HG03097 (cell line): Measurements from ENCODE around the gene HP.
A peak's percentile ranks its signal among the peaks of the same experiment; 100 is the strongest.
"Not testable (repeated sequence)": the region's sequence is repeated elsewhere in the genome, so short reads cannot be mapped to it uniquely, and the experiment has no call there.

Experiments
- ATAC-seq: cut with Tn5 transposase; IDR thresholded peaks from one replicate; pipeline ENCODE4 v1.9.1; 2021; ENCODE audit not compliant: unreplicated experiment, low FRiP score

Gene HP

GRCh38 chr16:72054254-72054847 lies at the start of gene HP:
TSS of gene HP (plus strand) at chr16:72054505. CDS start at chr16:72054653, 148 bp downstream.
- ATAC-seq = not testable (repeated sequence)

GRCh38 chr16:72008065-72008423 lies 46.3 kb upstream of the HP start:
- ATAC-seq = not testable (repeated sequence)

- peak; percentile 99 for ATAC-seq
Measured at GRCh38 chr16:72008424-72009216, 45.7 kb upstream of the HP start, which contains the start of gene DHODH. TSS of gene DHODH (plus strand) at chr16:72008744. CDS start at chr16:72008765, 21 bp downstream.

- ATAC-seq = no peak
Measured at GRCh38 chr16:72009779-72010178, 44.5 kb upstream of the HP start.

DNA sequence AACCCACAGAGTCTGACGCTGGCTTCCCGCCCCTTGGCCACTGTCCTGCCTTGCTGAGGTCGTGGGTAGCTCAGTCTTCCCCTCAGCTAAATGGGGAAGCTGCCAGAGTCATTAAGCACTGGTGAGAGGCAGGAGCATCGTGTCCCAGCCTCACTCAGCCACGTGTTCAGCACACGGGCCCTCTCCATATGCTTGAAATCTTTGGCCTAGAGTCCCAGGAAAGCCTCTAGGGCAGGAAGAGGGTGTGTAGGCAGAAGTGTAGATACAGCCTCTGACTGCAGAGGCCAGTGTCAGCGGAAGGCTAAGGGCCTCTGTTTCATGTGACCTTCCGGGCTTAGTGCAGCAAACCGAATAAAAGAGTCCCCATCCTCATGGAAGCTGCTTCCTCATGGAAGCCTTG lies 41.7 kb upstream of the HP start:
- ATAC-seq = no peak

- no peak for ATAC-seq
Measured at GRCh38 chr16:72013389-72013788, 40.9 kb upstream of the HP start.

DNA sequence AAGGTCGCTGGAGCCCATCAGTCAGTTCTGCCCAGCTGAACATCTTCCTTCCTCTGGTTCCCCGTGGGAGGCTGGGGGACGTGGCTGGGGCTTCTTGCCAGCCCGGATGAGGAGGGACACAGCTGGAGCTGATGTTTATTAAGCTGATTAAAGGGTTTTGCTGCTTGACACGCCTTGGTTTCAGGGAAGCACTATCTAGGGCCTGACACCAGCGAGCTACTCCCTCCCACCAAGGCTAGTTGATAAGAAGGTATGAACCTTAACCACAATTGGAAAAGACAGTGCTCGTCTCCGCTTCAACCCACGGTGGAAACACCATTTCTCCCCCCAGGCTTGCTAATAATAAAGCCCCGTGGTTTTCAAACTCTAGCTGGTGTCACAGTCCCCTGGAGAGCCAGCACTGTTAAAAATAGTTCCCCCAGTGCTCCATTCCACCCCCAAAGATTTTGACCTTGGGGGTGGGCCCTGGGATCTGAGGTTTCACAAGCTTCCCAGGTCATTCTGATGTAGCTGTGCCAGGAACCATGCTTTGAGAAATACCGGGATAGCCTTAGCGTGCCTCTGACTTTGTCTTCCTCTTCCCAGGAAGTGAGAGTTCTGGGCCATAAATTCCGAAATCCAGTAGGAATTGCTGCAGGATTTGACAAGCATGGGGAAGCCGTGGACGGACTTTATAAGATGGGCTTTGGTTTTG lies 40.3 kb upstream of the HP start:
- no peak for ATAC-seq

GRCh38 chr16:72014675-72015074 lies 39.6 kb upstream of the HP start:
- ATAC-seq = no peak

- ATAC-seq = no peak
Measured at GRCh38 chr16:72015124-72015523, 39.2 kb upstream of the HP start.

GRCh38 chr16:72018470-72018869 lies 35.8 kb upstream of the HP start:
- no peak for ATAC-seq

DNA sequence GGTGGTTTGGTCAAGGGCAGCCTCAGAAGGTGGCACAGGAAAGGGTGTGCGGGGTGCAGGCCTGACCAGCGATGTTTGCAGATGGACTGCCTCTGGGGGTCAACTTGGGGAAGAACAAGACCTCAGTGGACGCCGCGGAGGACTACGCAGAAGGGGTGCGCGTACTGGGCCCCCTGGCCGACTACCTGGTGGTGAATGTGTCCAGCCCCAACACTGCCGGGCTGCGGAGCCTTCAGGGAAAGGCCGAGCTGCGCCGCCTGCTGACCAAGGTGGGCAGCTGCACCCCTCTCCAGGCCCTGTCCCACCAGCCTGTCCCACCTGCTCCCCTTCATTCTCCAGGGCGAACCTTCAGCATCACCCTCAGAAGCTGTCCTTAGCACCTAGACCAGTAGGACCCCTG lies 33.3 kb upstream of the HP start:
- ATAC-seq = no peak

GRCh38 chr16:72022127-72022526 lies 32.2 kb upstream of the HP start:
- no peak for ATAC-seq

GRCh38 chr16:72023962-72024361 lies 30.3 kb upstream of the HP start:
- ATAC-seq = no peak

DNA sequence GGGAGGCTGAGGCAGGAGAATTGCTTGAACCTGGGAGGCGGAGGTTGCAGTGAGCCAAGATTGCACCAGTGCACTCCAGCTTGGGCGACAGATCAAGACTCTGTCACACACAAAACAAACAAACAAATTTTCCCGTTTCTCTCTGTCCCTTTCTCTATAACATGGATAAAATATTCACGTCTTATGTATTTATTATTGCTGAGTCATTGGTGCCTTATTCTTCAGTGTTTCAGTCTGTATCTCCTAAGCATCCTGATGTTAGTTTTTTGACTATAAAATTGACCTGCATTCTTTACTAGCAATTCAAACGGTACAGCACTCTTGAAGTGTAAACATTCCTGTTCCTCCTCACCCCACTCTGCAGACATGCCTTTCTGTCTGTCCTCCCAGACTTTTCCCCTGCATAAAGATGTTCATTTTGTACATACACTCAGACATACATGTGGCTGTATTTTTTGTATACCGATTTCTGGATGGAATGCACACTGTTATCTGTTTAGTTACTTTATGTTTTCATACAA lies 29.4 kb upstream of the HP start:
- no peak for ATAC-seq

DNA sequence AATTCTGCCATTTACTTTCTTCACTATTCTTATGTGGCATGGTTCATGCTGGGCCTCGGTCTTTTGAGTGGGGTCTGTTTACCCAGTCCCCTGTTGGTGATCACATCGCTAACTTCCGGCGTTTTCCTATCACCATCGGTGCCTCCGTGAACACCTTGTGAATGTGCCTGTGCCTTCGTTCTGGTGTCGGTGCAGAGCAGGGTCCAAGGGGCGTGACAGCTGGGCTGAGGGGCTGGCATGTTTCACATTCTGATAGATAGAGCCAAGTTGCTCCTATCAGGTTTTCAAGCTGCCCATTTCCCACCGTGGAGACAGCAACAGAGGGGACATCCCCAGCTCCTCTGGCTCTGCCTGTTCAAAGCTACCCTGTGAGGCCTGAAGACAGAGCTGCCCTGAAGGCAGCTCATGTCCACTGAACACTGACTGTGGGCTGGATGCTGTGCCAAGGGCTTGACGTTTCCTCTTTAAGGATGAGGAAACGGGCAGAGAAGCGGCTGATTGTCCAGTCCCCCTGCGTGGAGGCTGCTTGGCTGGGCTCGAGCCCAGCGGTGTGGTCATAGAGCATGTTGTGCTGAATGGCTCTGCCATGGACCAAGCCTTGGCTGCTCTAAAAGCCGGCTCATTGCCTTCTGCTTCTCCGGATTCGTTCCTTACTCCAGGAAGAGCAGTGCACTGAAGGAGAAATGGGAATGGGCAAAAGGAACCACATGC lies 28.7 kb upstream of the HP start:
- no peak for ATAC-seq

- no peak for ATAC-seq
Measured at GRCh38 chr16:72027669-72028378, 26.5 kb upstream of the HP start.

DNA sequence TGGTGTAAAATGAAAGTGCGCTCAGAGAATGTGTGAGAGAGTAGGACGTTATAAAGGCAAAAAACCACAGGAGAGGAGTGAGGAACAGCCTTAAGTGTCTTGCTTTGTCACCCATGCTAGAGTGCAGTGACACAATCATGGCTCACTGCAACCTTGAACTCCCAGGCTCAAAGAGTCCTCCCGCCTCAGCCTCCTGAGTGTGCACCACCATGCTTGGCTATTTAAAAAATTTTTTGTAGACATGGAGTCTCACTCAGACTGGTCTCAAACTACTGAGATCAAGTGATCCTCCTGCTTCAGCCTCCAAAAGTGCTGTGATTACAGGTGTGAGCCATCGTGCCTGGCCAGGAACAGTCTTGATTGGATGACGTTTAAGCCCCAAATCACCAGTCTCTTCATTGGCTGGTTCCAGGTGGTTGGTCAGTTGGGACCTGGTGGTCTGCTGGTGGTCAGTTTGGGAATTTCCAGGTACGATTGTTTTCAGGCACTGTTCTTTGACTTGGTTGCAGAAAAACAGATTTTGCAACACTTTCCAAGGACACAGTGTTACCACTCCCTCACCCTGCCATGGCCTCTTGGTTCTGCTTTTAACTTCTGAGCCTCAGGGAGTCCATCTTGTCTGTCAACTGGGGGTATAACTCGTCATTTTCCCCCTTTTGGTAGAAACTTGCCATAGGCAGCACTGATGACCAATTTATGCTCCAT lies 24.6 kb upstream of the HP start:
- no peak for ATAC-seq

GRCh38 chr16:72033437-72033836 lies 20.9 kb upstream of the HP start:
- ATAC-seq = no peak

DNA sequence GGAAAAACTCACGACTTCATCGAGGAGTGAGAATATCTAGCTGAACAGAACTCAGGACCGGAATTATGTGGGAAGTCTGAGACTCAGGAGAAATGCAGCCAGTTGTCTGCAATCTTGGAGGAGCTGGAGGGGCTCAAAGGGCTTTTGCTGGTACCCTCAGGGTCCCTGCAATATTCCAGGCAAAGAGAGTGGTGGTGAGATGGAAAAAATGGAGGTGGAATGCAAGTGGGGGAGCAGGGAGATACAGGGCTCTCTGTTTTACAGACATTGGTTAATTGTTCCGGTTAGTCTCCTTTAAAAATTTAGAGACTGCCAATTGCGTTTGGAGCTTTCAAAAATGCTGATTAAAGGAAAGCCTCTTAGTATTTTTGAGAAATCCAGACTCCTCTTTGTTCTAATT lies 18.2 kb upstream of the HP start:
- ATAC-seq = no peak
